Rectal smooth muscle tissue (tissue), 1 donor: ENCODE measurements around the gene RTN4.

ENCODE experiments used
- H3K27ac ChIP-seq: one replicate; pipeline ENCODE4 v1.7.0; 2013; ENCODE audit warnings: low read depth, low read length, inconsistent platforms
- H3K27me3 ChIP-seq: one replicate; pipeline ENCODE4 v1.7.0; 2013; ENCODE audit warnings: low read length; ENCODE audit not compliant: control insufficient read depth, insufficient read depth
- H3K36me3 ChIP-seq: one replicate; pipeline ENCODE4 v1.7.0; 2013; ENCODE audit warnings: low read length; ENCODE audit not compliant: control insufficient read depth, insufficient read depth
- H3K4me1 ChIP-seq: one replicate; pipeline ENCODE4 v1.7.0; 2013; ENCODE audit warnings: low read length; ENCODE audit not compliant: control insufficient read depth, insufficient read depth
- H3K4me3 ChIP-seq: one replicate; pipeline ENCODE4 v1.7.0; 2013; ENCODE audit warnings: low read length
- H3K9ac ChIP-seq: one replicate; pipeline ENCODE4 v1.7.0; 2013; ENCODE audit warnings: low read length

Gene RTN4

GRCh38 chr2:54967269-54967668 is 83.0 kb downstream of the RTN4 start:
- Histone ChIP-seq H3K4me1 (no peaks in the 10 kb centered on the region), H3K36me3 (no peaks in the 10 kb centered on the region), H3K4me3 (no peak overlapping the region), H3K27ac (no peak overlapping the region), H3K9ac (no peak overlapping the region), H3K27me3 (no peaks in the 10 kb centered on the region)

GRCh38 chr2:54966837-54967236 is 83.4 kb downstream of the RTN4 start:
- no peaks in the 10 kb centered on the region for H3K4me1 ChIP-seq
- no peak overlapping the region for H3K9ac ChIP-seq
- H3K27ac ChIP-seq = no peak overlapping the region
- H3K4me3 ChIP-seq = no peak overlapping the region
- H3K27me3 ChIP-seq = no peaks in the 10 kb centered on the region
- no peaks in the 10 kb centered on the region for H3K36me3 ChIP-seq

- Histone ChIP-seq H3K9ac (no peak overlapping the region), H3K36me3 (no peaks in the 10 kb centered on the region), H3K27ac (no peak overlapping the region), H3K4me3 (no peak overlapping the region), H3K27me3 (no peaks in the 10 kb centered on the region), H3K4me1 (no peaks in the 10 kb centered on the region)
Observed at GRCh38 chr2:54966165-54966832, 84.0 kb downstream of the RTN4 start.

DNA sequence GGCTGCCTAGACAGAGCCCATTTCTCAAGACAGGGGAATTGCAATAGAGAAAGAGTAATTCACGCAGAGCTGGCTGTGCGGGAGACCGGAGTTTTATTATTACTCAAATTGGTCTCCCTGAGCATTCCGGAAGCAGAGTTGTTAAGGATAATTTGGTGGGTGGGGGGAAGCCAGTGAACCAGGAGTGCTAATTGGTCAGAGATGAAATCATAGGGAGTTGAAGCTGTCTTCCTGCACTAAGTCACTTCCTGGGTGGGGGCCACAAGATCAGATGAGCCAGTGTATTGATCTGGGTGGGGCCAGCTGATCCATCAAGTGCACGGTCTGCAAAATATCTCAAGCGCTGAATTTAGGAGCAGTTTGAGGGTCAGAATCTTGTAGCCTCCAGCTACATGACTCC is 84.8 kb downstream of the RTN4 start:
- Histone ChIP-seq H3K4me3 (no peak overlapping the region), H3K4me1 (no peaks in the 10 kb centered on the region), H3K36me3 (no peaks in the 10 kb centered on the region), H3K9ac (no peak overlapping the region), H3K27ac (no peak overlapping the region), H3K27me3 (no peaks in the 10 kb centered on the region)

DNA sequence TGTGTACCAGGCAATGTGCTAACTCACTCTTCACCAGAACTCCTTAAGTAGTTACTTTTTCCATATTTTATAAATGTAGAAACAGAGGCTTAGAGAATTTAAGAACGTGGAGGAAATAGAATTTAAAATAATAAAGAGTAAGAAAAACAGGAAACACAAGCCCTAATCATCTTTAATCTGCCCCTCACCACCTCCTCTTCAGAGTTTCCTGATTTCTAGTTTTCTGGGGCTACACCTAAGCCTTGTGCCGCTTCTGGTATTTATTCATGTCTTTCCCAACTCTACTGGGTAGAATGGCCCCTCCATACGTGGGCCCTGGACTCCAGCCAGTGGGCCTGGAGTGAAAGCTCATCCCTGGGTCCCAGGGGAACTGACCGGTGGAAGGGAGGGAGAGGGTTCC is 85.4 kb downstream of the RTN4 start:
- no peaks in the 10 kb centered on the region for H3K4me1 ChIP-seq
- H3K4me3 ChIP-seq = no peak overlapping the region
- H3K9ac ChIP-seq = no peak overlapping the region
- H3K27ac ChIP-seq = no peak overlapping the region
- no peaks in the 10 kb centered on the region for H3K36me3 ChIP-seq
- H3K27me3 ChIP-seq = no peaks in the 10 kb centered on the region

GRCh38 chr2:54964271-54964670 is 86.0 kb downstream of the RTN4 start:
- Histone ChIP-seq H3K27ac (no peak overlapping the region), H3K36me3 (no peaks in the 10 kb centered on the region), H3K27me3 (no peaks in the 10 kb centered on the region), H3K9ac (no peak overlapping the region), H3K4me3 (no peak overlapping the region), H3K4me1 (no peaks in the 10 kb centered on the region)

GRCh38 chr2:54963476-54963875 is 86.8 kb downstream of the RTN4 start:
- H3K36me3 ChIP-seq = no peaks in the 10 kb centered on the region
- no peaks in the 10 kb centered on the region for H3K27me3 ChIP-seq
- H3K4me3 ChIP-seq = no peak overlapping the region
- H3K9ac ChIP-seq = no peak overlapping the region
- H3K4me1 ChIP-seq = no peaks in the 10 kb centered on the region
- no peak overlapping the region for H3K27ac ChIP-seq

- Histone ChIP-seq H3K27me3 (no peaks in the 10 kb centered on the region), H3K4me3 (no peak overlapping the region), H3K27ac (no peak overlapping the region), H3K36me3 (no peaks in the 10 kb centered on the region), H3K4me1 (no peaks in the 10 kb centered on the region), H3K9ac (no peak overlapping the region)
Observed at GRCh38 chr2:54962935-54963440, 87.3 kb downstream of the RTN4 start.

GRCh38 chr2:54962511-54962910 is 87.7 kb downstream of the RTN4 start:
- no peaks in the 10 kb centered on the region for H3K27me3 ChIP-seq
- no peak overlapping the region for H3K27ac ChIP-seq
- H3K4me1 ChIP-seq = no peaks in the 10 kb centered on the region
- no peaks in the 10 kb centered on the region for H3K36me3 ChIP-seq
- no peak overlapping the region for H3K4me3 ChIP-seq
- no peak overlapping the region for H3K9ac ChIP-seq

DNA sequence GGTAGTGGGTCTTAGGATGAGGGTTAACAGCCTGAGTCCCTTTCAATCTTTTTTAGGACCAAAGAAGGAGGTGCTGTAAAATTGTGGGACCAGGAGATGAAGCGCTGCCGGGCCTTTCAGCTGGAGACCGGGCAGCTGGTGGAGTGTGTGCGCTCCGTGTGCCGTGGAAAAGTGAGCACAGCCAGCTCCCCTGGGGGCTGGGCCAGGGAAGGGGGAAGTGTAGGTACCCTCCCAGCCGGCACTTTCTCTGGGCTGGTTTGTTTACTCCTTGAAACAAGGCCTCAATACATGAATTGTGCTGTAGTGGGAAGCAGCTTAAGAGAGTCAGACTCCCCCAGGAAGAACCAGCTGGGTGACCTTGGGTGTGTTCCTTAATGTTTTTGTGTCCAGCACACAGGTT is 90.1 kb downstream of the RTN4 start:
- Histone ChIP-seq H3K27ac (no peak overlapping the region), H3K4me3 (no peak overlapping the region), H3K9ac (no peak overlapping the region), H3K4me1 (no peaks in the 10 kb centered on the region), H3K36me3 (no peaks in the 10 kb centered on the region), H3K27me3 (no peaks in the 10 kb centered on the region)

DNA sequence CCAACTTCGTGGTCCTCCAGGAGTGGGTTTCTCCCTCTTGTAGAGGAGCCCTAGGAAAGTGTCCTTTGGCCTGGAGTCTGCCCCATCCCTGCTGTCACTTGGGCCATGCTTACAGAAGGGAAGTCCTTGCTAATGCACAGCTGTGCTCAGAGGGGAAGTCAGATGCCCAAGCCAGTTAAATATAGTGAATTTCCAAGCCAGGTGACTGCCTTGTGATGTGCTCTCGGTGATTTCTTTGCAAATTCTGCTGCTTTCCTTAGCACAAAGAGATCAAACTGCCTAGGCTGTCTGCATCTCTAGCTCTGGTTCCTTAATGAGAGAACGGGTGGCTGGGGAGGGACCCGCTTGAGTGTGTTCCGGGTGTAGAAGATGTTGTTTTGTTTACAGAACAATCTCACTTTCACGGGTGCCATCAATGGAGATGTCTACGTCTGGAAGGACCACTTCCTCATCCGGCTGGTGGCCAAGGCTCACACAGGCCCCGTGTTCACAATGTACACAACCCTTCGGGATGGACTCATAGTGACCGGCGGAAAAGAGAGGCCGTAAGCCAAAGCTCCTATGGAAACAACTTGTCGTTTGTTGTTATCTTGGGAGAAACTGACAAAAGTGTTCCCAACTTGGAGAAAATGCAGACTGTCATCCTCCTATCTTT is 91.4 kb downstream of the RTN4 start:
- Histone ChIP-seq H3K27ac (no peak overlapping the region), H3K4me3 (no peak overlapping the region), H3K9ac (no peak overlapping the region), H3K4me1 (no peaks in the 10 kb centered on the region), H3K27me3 (no peaks in the 10 kb centered on the region), H3K36me3 (no peaks in the 10 kb centered on the region)

DNA sequence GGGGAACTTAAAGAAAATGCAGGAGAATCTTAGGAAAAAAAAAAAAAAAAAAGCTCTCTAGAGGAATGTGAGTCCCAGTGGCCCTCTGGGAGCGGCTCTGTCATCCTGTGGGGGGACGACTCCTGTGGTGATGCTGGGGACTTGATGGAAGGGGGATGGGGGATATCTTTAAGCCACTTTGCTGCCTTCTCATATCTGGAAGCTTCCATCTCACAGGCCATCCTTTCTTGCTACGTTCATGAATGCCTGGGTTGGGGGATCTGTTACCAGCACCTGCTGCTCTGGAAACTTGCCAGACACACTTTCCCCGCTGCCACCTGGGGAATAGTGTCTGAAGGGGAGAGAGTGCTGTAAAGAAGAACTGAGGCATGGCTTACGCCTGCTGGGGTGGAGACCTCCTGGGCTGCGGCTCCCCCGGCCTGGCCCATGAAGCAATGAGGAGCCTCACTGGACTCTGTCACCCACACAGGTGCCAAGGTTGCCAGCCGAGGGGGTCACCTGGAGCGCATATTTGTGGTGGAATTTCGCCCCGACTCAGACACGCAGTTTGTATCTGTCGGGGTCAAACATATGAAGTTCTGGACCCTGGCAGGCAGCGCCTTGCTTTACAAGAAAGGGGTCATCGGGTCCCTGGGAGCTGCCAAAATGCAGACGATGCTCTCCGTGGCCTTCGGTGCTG is 92.8 kb downstream of the RTN4 start:
- Histone ChIP-seq H3K4me3 (no peak overlapping the region), H3K27me3 (no peaks in the 10 kb centered on the region), H3K27ac (no peak overlapping the region), H3K9ac (no peak overlapping the region), H3K4me1 (no peaks in the 10 kb centered on the region), H3K36me3 (no peaks in the 10 kb centered on the region)
